NT2/D1 (cell line): Measurements from ENCODE around the gene NLRC4.
"Not testable (repeated sequence)": the region's sequence is repeated elsewhere in the genome, so short reads cannot be mapped to it uniquely, and the experiment has no call there.

Experiments
- SUZ12 ChIP-seq: IDR thresholded peaks from 2 replicates; pipeline ENCODE4 v1.6.1; 2011; ENCODE audit not compliant: insufficient read length, insufficient read depth; ENCODE audit errors: extremely low read depth
- YY1 ChIP-seq: IDR thresholded peaks from 2 replicates; pipeline ENCODE4 v1.6.1; 2011; ENCODE audit not compliant: insufficient read length, insufficient read depth
- ZNF274 ChIP-seq: IDR thresholded peaks from 2 replicates; pipeline ENCODE4 v1.6.1; 2011; ENCODE audit warnings: mild to moderate bottlenecking, low read depth, low read length

DNA sequence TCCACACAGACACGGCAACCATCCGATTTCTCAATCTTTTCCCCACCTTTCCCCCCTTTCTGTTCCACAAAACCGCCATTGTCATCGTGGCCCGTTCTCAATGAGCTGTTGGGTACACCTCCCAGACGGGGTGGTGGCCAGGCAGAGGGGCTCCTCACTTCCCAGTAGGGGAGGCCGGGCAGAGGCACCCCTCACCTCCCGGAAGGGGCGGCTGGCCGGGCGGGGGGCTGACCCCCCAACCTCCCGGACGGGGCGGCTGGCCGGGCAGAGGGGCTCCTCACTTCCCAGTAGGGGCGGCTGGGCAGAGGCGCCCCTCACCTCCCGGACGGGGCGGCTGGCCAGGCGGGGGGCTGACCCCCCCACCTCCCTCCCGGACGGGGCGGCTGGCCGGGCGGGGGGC lies 28.8 kb upstream of the NLRC4 start:
- TF ChIP-seq ZNF274, SUZ12, YY1: not testable (repeated sequence)
